ENCODE measurements around the gene SELENBP1. TPM values are rescaled to one million over a fixed set of nuclear protein-coding genes. Genes with fewer than 3 reads are reported as not detected.

Gene SELENBP1
- total and polyA plus RNA-seq, 9 of the 15 experiments (the other 6 are each of a cell fraction or from before 2014, with no cell fraction given) = 25.8 to 81.2 (median 47.1) TPM

DNA sequence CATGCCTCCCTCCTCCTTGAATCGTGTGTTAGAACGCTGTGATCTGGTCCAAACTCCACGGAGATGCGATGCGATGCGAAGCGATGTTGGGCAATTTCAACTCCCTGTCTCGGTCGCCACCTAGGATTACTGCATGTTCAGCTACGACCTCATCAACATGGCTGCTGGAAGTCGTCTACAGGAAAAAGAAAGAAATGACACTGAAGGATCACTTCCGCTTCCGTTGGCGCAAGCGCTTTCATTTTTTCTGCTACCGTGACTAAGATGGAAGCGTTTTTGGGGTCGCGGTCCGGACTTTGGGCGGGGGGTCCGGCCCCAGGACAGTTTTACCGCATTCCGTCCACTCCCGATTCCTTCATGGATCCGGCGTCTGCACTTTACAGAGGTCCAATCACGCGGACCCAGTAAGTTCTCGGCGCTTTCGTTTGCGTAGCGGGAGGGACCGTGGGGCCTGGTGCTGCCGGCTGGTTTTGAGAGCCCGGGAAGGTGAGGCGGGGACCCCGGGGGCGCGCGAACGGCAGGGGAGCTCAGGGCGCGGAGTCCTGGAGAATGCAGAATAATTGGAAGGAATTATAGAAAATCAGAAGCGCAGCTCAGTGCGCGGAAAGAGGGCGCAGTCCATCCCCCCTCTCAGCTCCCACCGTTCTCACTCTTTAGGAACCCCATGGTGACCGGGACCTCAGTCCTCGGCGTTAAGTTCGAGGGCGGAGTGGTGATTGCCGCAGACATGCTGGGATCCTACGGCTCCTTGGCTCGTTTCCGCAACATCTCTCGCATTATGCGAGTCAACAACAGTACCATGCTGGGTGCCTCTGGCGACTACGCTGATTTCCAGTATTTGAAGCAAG is 27.0 kb upstream of the SELENBP1 start, which contains the start of gene PSMB4 (continued):
- TF ChIP-seq MBD2 (IDR thresholded peaks at IDR 0.05; ENCODE audit: borderline replicate concordance, low read depth) = peak; percentile 83; the same call in 1 of the 2 replicates
- TF ChIP-seq ZMIZ1 (IDR thresholded peaks at IDR 0.05; ENCODE audit: low read depth in 2 of 2, low read length in 2 of 2) = 0 out of 4 replicates have a peak, but pooled peaks of 1 of the 2 experiments have one; percentile 49
- no peak for TF ChIP-seq ARID3B (CRISPR knock-in tag; IDR thresholded peaks at IDR 0.05; ENCODE audit: borderline replicate concordance)
- TF ChIP-seq XRCC3 (IDR thresholded peaks at IDR 0.05) = no peak
- TF ChIP-seq CEBPB (tag; IDR thresholded peaks at IDR 0.05) = peak; percentile 98
- TF ChIP-seq RBBP5 (IDR thresholded peaks at IDR 0.05; ENCODE audit: borderline replicate concordance, insufficient read depth, low read length, poor library complexity, severe bottlenecking) = peak; percentile 88
- peak; percentile 91 for TF ChIP-seq RBFOX2 (IDR thresholded peaks at IDR 0.05; ENCODE audit: low read depth, low read length)
